GM18526 (cell line): ENCODE results near the gene FOXQ1.

Source experiments
- POLR2A ChIP-seq: IDR thresholded peaks from 3 replicates; pipeline ENCODE4 v1.6.1; 2011; ENCODE audit not compliant: insufficient read length; ENCODE audit errors: extremely low read depth

The FOXQ1 gene

DNA sequence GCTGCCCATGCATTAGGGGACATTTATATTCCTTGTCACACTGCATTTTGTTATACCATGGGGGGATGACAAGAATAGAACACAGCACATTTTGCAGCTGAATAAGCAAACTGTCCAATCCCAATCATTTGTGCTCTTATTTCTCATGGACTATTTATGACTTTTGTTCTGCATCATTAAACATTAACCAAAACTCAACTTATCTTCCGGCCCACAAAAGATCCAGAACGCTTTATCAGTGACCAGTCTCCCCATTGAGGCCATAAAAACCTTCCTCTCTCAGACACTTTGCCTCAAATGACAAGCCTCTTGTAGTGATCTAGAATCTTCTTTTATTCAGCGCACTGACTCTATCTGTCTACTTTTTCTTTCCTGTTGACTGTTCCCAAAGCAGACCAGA lies 28.4 kb upstream of the FOXQ1 start:
- no peak for TF ChIP-seq POLR2A

- TF ChIP-seq POLR2A, result no peak
Observed at GRCh38 chr6:1285556-1285955, 26.3 kb upstream of the FOXQ1 start.

GRCh38 chr6:1285956-1286355 lies 25.9 kb upstream of the FOXQ1 start:
- TF ChIP-seq POLR2A, result no peak

DNA sequence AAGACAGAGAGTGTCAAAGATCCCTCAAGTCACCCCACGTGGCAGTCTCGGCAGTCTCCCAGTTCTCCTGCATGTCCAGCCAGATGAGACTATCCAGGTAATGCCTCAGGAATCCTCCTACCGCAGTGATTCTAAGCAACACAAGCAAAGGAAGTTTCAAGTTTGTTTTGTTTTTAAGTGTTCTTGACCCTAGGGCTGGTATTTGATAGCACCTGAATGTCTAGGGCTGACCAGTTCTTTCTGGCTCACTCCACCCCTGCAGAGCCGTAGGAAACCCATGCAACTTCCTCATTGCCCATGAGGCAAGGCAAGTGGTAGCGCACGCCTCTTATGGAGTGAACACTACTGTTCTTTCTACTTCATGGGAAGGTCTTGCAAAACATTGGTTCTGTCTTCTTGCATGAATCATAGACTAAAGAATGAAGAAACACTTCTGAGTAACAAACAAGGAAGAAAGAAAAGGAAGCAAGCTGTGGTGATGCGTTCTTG lies 24.8 kb upstream of the FOXQ1 start:
- TF ChIP-seq POLR2A, result no peak

DNA sequence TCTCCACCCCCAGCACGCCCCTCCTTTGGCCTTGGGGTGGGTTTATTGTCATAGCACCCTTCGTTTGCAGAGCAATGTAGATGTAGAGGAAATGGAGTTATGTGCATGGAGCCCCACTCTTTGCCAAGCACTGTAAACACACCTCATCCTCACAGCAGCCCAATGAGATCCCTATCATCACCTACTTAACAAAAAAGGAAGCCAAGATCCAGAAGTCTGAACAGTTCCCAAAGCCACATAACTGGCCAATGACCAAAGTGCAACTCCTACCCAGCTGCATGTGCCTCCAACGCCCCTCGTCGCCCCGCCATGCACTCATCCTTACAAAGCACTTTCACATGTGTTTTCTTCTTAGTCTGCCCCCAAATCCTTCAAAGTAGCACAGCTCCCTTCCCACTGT lies 21.8 kb upstream of the FOXQ1 start:
- TF ChIP-seq POLR2A, result no peak

GRCh38 chr6:1290805-1291204 lies 21.1 kb upstream of the FOXQ1 start:
- TF ChIP-seq POLR2A, result no peak

DNA sequence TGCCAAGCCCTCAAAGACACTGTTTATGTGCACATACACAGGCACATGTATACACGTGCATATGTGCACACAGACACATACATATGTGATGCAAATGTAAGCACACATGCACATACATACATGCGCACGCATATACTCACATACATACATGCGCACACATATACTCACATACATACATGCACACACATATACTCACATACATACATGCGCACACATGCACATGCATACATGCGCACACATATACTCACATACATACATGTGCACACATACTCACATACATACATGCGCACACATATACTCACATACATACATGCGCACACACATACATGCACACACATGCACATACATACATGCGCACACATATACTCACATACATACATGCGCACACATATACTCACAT lies 20.5 kb upstream of the FOXQ1 start:
- TF ChIP-seq POLR2A, result no peak

DNA sequence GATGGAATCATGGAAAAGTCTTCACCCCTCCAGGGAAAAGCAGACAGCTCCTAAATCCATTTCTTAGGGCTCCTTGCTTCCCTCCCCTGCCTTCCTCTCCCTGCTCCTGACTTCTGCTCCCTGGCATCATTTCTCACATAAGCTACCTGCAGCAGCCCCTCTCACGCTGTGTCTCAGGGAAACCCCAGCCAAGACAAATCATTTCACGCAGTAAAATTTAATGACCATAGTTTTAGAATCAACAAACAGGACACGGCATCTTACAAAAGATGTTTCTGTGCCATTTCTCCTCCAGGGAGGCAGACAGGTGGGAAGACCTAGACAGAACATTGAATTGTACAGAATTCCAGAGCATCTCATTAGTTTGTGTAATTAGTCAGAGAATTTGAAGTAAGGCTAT lies 16.5 kb upstream of the FOXQ1 start:
- TF ChIP-seq POLR2A, result no peak

DNA sequence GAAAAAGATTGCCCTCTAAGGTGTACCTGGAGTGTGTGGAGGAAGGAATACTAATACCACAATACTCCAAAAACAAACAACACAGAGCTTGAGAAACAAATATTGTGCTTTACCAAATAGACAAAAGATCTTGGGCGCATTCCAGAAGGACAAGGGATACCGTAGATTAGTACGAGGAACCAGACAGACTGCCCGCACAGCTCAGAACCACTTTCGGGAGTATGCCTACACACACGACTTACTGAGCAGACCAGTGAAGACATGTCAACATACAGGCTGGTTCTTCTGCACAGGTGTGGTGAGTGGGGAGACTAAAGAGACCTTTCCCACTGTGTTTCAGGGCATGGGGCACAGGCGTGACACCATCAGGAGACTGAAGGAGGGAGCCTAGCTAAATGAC lies 15.8 kb upstream of the FOXQ1 start:
- TF ChIP-seq POLR2A, result no peak

GRCh38 chr6:1296542-1296941 lies 15.4 kb upstream of the FOXQ1 start:
- no peak for TF ChIP-seq POLR2A

- no peak for TF ChIP-seq POLR2A
Observed at GRCh38 chr6:1297746-1298145, 14.2 kb upstream of the FOXQ1 start.

DNA sequence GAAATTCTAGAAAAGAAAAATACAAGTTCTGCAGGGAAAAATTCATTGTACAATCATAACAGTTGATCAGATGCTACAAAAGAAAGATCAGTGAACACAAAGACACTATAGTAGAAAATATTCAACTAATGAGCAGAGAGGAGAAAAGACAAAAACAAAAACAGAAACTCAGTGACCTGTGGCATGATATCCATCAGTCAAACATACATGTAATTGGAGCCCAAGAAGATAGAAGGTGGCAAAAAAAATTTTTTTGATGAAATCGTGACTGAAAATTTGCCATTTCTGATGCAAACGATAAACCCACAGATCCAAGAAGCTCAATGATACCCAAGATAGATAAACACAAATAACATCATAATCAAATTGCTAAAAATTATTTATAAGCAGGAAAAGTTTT lies 13.1 kb upstream of the FOXQ1 start:
- no peak for TF ChIP-seq POLR2A

- no peak for TF ChIP-seq POLR2A
Observed at GRCh38 chr6:1306133-1306532, 5.8 kb upstream of the FOXQ1 start.

GRCh38 chr6:1309366-1309765 lies 2.5 kb upstream of the FOXQ1 start:
- no peak for TF ChIP-seq POLR2A

DNA sequence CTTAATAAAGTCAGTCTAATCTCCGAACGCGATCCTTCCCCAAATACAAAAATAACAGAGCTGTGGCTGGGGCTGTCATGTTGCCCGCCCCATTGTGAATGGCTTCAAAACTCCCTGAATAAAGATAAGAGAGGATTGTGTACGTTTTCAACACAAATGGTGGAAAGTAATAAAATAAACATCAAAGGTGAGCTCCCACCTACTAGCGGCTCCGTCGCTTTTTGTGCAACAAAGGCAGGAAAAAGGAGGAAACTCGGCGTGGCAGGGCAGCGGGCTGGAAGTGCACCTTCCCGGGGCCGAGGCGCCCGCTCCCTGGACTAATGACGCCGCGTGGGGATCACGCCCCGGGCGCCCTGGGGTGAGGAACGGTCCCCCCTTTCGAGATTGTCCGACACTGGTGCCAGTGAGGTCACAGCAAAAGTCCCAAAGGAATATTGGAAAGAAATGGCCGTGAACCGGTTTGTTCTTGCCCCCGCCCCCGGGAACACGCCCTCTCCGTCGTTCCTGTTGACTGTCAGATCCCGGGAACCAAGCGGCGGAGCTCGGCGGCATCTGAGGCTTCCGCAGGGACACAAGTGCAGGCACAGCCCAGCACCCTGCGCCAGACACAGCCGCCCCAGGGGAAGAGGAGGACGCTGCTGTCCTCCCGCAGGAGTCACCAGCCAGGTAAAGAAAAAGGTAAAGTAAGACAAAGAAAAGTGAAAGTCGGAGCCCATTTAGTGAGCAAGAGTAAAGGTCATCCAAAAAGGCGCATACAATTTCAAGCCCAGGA lies 1.1 kb upstream of the FOXQ1 start:
- TF ChIP-seq POLR2A, result no peak

DNA sequence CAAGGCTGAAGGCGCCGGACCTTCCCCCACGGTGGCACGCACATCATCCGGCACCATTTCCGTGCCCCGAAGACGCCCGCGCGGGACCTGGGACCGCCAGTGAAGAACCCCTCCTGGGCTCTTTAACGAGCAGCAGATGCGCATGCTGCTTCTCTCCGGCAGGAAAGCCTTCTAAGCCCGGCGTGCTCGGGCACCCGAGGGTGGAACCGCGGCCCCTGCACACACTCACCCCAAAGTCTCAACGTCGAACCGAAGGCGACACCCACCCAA lies 240 bp downstream of the FOXQ1 start:
- no peak for TF ChIP-seq POLR2A
